Aorta (tissue), 5 donors: Measurements from ENCODE around the gene DNAAF9. TPM values are rescaled to one million over a fixed set of nuclear protein-coding genes. Genes with fewer than 3 reads are reported as not detected.

Source experiments
- ATAC-seq: fragments of 200-7000 bp; cut with Tn5 transposase; one replicate; pipeline ENCODE4 v1.9.1; 2022; ENCODE audit warnings: moderate library complexity; ENCODE audit not compliant: low FRiP score
- DNase-seq, 2 donors: peaks; one replicate each; pipeline ENCODE4 v3.0.0-alpha.2; 2020
- H3K27ac ChIP-seq, 2 donors: one replicate each; pipeline ENCODE4 v1.5.1; 2013; ENCODE audit warnings: low read length in 2 of 2, mild to moderate bottlenecking in 2 of 2, moderate library complexity in 2 of 2, control low read depth in 1 of 2, inconsistent platforms in 1 of 2, low read depth in 1 of 2
- H3K27me3 ChIP-seq, 2 donors: one replicate each; pipeline ENCODE4 v1.6.1; 2013; ENCODE audit warnings: control low read depth in 1 of 2, low read length in 1 of 2, mild to moderate bottlenecking in 1 of 2, moderate library complexity in 1 of 2; ENCODE audit not compliant: insufficient read depth in 2 of 2, control insufficient read depth in 1 of 2
- H3K36me3 ChIP-seq, 2 donors: one replicate each; pipeline ENCODE4 v1.6.1; 2013; ENCODE audit warnings: control low read depth in 1 of 2, low read length in 1 of 2, mild to moderate bottlenecking in 1 of 2; ENCODE audit not compliant: insufficient read depth in 2 of 2, control insufficient read depth in 1 of 2
- H3K4me1 ChIP-seq, 2 donors: one replicate each; pipeline ENCODE4 v1.6.1; 2013; ENCODE audit warnings: low read length in 2 of 2, control low read depth in 1 of 2, mild to moderate bottlenecking in 1 of 2, moderate library complexity in 1 of 2; ENCODE audit not compliant: insufficient read depth in 2 of 2, control insufficient read depth in 1 of 2
- H3K4me3 ChIP-seq, 2 donors: one replicate each; pipeline ENCODE4 v1.5.1; 2013; ENCODE audit warnings: low read length in 2 of 2, control low read depth in 1 of 2, mild to moderate bottlenecking in 1 of 2
- H3K9me3 ChIP-seq: one replicate; pipeline ENCODE4 v1.6.1; 2013; ENCODE audit warnings: mild to moderate bottlenecking, low read length; ENCODE audit not compliant: control insufficient read depth
- WGBS, 2 donors: extraction: QIAGEN DNeasy Blood & Tissue Kit; methylation state at CpG; one replicate each; pipeline ENCODE4 v1.1.7; 2013; 5-methylcytosine and 5-hydroxymethylcytosine counted together
- intact Hi-C, 2 donors: fragments of 100-400 bp; cut with DNase I; formaldehyde crosslinking; loops; one replicate each; pipeline versions ENCODE4 v1.14.2 to v1.15.0; 2022
- polyA plus RNA-seq, 2 donors: library from polyadenylated mRNA; stranded (reverse); fragments of 200-250 nt; gene quantifications; one replicate each; pipeline ENCODE4 v1.2.3, GENCODE V29; 2013
- total RNA-seq, 2 donors: library from RNA; stranded (reverse); fragmentation: NEBNext Ultra II Directional; extraction: Animal tissue kit (Norgen Biotek cat#: 25700); gene quantifications; one replicate each; pipeline ENCODE4 v1.2.1, GENCODE V29; 2021
- donor health status: healthy with polysubstance abuse.
- donor health status: Bipolar disorder and iron deficiency.
- donor health status: DM: no; HTN: no; CAD: no.
- donor health status: DM: no; HTN: no; CAD: no.
- donor health status: DM: yes; HTN: yes; CAD: no.

Gene DNAAF9
- total and polyA plus RNA-seq, 4 donors: 5.6 to 32.2 (median 17.2) TPM

GRCh38 chr20:3396492-3396891 is 11.0 kb downstream of the DNAAF9 start:
- ATAC-seq (no peak), DNase-seq (no peak)
- WGBS, 2 donors: 95 to 98% methylated on average over 2 of the region's 2 CpGs
- Histone ChIP-seq H3K4me3 (no peak overlapping the region), H3K36me3 (no peaks in the 10 kb centered on the region), H3K27me3 (no peaks in the 10 kb centered on the region), H3K27ac (no peak overlapping the region), H3K9me3 (no peaks in the 10 kb centered on the region), H3K4me1 (no peaks in the 10 kb centered on the region)
- intact Hi-C loops: no loop called here

DNA sequence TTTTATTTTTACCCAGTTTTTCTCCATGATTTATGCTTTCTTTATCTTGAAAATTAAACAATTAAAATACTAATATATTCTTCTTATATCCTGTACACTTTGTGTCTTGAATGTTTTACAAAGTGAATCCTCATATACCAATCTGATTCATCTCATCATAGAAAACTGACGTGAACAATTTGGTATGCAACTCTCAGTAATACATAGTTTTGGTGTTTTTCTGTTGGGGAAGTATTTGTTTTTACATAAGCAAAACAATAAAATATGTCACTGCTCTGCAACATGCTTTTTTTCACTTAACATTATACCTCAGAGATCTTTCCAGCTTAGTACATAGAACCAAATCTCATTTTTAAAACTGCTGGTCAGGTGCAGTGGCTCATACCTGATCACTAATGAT is 14.7 kb downstream of the DNAAF9 start:
- intact Hi-C loops: no loop called here
- Histone ChIP-seq H3K9me3 (no peaks in the 10 kb centered on the region), H3K27me3 (no peaks in the 10 kb centered on the region), H3K27ac (no peak overlapping the region), H3K4me1 (no peaks in the 10 kb centered on the region), H3K36me3 (no peaks in the 10 kb centered on the region), H3K4me3 (no peak overlapping the region)
- 80 to 82% methylated on average over 1 of the region's 1 CpG for WGBS, 2 donors
- ATAC-seq (no peak), DNase-seq (no peak)

GRCh38 chr20:3390759-3391425 is 16.6 kb downstream of the DNAAF9 start:
- Histone ChIP-seq H3K27ac (no peak overlapping the region), H3K9me3 (no peaks in the 10 kb centered on the region), H3K4me1 (no peaks in the 10 kb centered on the region), H3K36me3 (no peaks in the 10 kb centered on the region), H3K4me3 (no peak overlapping the region), H3K27me3 (no peaks in the 10 kb centered on the region)
- intact Hi-C loops: no loop called here
- DNase-seq: no peak
- 42 to 53% methylated on average over 3 of the region's 3 CpGs for WGBS, 2 donors
- ATAC-seq: no peak

DNA sequence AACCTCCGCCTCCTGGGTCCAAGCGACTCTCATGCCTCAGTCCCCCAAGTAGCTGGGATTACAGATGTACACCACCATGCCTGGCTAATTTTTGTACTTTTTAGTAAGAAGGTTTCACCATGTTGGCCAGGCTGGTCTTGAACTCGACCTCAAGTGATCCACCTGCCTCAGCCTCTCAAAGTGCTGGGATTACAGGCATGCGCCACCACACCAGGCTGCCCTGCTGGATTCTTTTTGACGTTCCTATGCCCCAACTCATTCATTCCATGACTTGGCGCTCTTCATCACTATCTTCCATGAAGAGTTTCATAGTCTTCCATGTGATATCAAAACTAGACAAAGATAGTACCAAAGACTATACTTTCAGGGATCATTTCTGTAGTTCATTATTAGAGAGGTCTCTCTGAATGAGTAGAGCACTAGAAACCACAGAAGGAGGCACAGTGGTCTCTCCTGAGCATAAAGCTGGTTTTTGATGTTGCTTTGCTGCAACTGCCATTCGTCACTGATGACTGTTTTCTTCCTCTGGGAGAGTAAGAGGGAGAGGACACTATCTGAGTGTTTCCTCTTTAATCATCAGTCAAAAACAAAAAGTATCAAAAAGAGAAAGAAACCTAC is 23.5 kb downstream of the DNAAF9 start:
- intact Hi-C loops: no loop called here
- no peak overlapping the region for H3K27ac ChIP-seq
- no peaks in the 10 kb centered on the region for H3K4me1 ChIP-seq
- no peaks in the 10 kb centered on the region for H3K27me3 ChIP-seq
- DNase-seq (no peak), ATAC-seq (no peak)
- no peaks in the 10 kb centered on the region for H3K9me3 ChIP-seq
- peaks cover 0 to 4% of the 10 kb centered on the region in 2 donors for H3K36me3 ChIP-seq
- 95 to 97% methylated on average over 7 of the region's 7 CpGs for WGBS, 2 donors
- no peak overlapping the region for H3K4me3 ChIP-seq

DNA sequence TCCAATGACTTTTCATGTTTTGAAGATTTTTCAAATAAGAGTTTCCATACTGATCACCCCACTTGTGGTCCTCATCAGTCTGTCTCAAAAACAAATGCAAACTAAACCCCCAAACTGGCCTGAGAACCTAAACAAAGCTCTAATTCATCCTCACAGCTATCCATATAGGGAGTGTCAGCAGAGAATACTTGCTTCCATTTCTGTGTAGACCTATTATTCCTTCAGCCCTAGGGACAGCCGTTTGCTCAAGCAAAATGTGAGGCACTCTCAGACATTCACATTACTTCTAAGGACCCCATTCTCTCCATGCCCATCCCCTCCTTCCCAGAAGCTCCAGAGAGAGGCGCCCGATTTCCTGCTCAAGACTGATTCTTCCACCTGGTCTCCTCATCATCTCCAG is 24.6 kb downstream of the DNAAF9 start:
- Histone ChIP-seq H3K4me1 (no peaks in the 10 kb centered on the region), H3K4me3 (no peak overlapping the region), H3K27me3 (no peaks in the 10 kb centered on the region), H3K36me3 (peaks cover 0 to 7% of the 10 kb centered on the region in 2 donors), H3K27ac (no peak overlapping the region), H3K9me3 (no peaks in the 10 kb centered on the region)
- intact Hi-C loops: no loop called here
- ATAC-seq (no peak), DNase-seq (no peak)
- WGBS, 2 donors: 87% methylated on average over 3 of the region's 3 CpGs

- 68 to 71% methylated on average over 2 of the region's 2 CpGs for WGBS, 2 donors
- Histone ChIP-seq H3K4me3 (no peak overlapping the region), H3K27ac (no peak overlapping the region), H3K4me1 (no peaks in the 10 kb centered on the region), H3K9me3 (no peaks in the 10 kb centered on the region), H3K27me3 (no peaks in the 10 kb centered on the region), H3K36me3 (peaks cover 0 to 7% of the 10 kb centered on the region in 2 donors)
- ATAC-seq (no peak), DNase-seq (no peak)
- intact Hi-C loops: no loop called here
Measured at GRCh38 chr20:3380228-3381070, 27.0 kb downstream of the DNAAF9 start.

- no peaks in the 10 kb centered on the region for H3K4me1 ChIP-seq
- H3K27ac ChIP-seq: no peak overlapping the region
- peaks cover 10 to 14% of the 10 kb centered on the region in 2 donors for H3K36me3 ChIP-seq
- no peaks in the 10 kb centered on the region for H3K27me3 ChIP-seq
- ATAC-seq (no peak), DNase-seq (no peak)
- no peak overlapping the region for H3K4me3 ChIP-seq
- H3K9me3 ChIP-seq: no peaks in the 10 kb centered on the region
- 56 to 57% methylated on average over 2 of the region's 2 CpGs for WGBS, 2 donors
- intact Hi-C loops: no loop called here
Measured at GRCh38 chr20:3378138-3378537, 29.3 kb downstream of the DNAAF9 start.

GRCh38 chr20:3377644-3378043 is 29.8 kb downstream of the DNAAF9 start:
- DNase-seq: no peak
- Histone ChIP-seq H3K36me3 (peaks cover 10 to 16% of the 10 kb centered on the region in 2 donors), H3K4me1 (no peaks in the 10 kb centered on the region), H3K9me3 (no peaks in the 10 kb centered on the region), H3K27me3 (no peaks in the 10 kb centered on the region), H3K4me3 (no peak overlapping the region), H3K27ac (no peak overlapping the region)
- intact Hi-C loops: no loop called here
- no peak for ATAC-seq
- WGBS, 2 donors: 52 to 60% methylated on average over 2 of the region's 2 CpGs
